Uterus (tissue), 4 donors: ENCODE results near the gene HYI. TPM values are rescaled to one million over a fixed set of nuclear protein-coding genes. Genes with fewer than 3 reads are reported as not detected.
A peak's percentile ranks its signal among the peaks of the same experiment; 100 is the strongest.

Experiments
- DNase-seq, 2 donors: peaks; one replicate each; pipeline ENCODE4 v3.0.0-alpha.2; 2019 to 2020
- H3K27ac ChIP-seq, 2 donors: fragments of 200-600 bp; sonication (generic); 1 replicate in 1 of 2; 2 replicates in 1 of 2; pipeline ENCODE4 v1.5.1; 2016 to 2018
- H3K27me3 ChIP-seq, 2 donors: fragments of 200-600 bp; sonication (generic); one replicate each; pipeline ENCODE4 v1.5.1; 2018 to 2019; ENCODE audit warnings: control low read depth in 1 of 2
- H3K36me3 ChIP-seq, 2 donors: fragments of 200-600 bp; sonication (generic); one replicate each; pipeline ENCODE4 v1.5.1; 2019; ENCODE audit warnings: control low read depth in 1 of 2
- H3K4me1 ChIP-seq, 2 donors: fragments of 200-600 bp; sonication (generic); one replicate each; pipeline ENCODE4 v1.5.1; 2018 to 2019; ENCODE audit warnings: control low read depth in 1 of 2
- H3K4me3 ChIP-seq, 2 donors: fragments of 200-600 bp; sonication (generic); 1 replicate in 1 of 2; 2 replicates in 1 of 2; pipeline ENCODE4 v1.5.1; 2018 to 2019; ENCODE audit warnings: mild to moderate bottlenecking in 1 of 2
- H3K9me3 ChIP-seq, 2 donors: fragments of 200-600 bp; sonication (generic); one replicate each; pipeline ENCODE4 v1.5.1; 2019; ENCODE audit warnings: control low read depth in 1 of 2
- CTCF ChIP-seq, 4 experiments: fragments of 200-600 bp in 2 of 4; fragments of 450-650 bp in 2 of 4; sonication (generic) in 2 of 4; IDR thresholded peaks; one replicate each; pipeline ENCODE4 v1.5.1; 2016 to 2019; ENCODE audit warnings: antibody characterized with exemption in 4 of 4, mild to moderate bottlenecking in 2 of 4, moderate library complexity in 1 of 4
- POLR2A ChIP-seq, 2 donors: fragments of 450-650 bp; IDR thresholded peaks; one replicate each; pipeline ENCODE4 v1.6.1; 2016; ENCODE audit warnings: antibody characterized with exemption in 2 of 2, mild to moderate bottlenecking in 1 of 2, moderate library complexity in 1 of 2
- intact Hi-C: fragments of 100-400 bp; cut with DNase I; formaldehyde crosslinking; loops from one replicate; pipeline ENCODE4 v1.15.1; 2023; ENCODE audit warnings: low total_unique reads
- total RNA-seq, 4 donors: library from RNA; depleted of rRNA in 3 of 4; stranded (reverse); fragments of >200 nt in 3 of 4; gene quantifications; one replicate each; pipeline versions ENCODE4 v1.1.0 to v1.2.4, GENCODE V29; 2014 to 2023
- donor health status: DM: yes; HTN: yes; CAD: no.

HYI gene
- total RNA-seq, 4 donors from 2014 or later = 34.8 to 84.7 (median 70.5) TPM

- intact Hi-C loops = no loop called here
- DNase-seq = peak in 1 of 2 donors; percentile 9
Measured at GRCh38 chr1:43423672-43424550, 29.8 kb downstream of the HYI start.

GRCh38 chr1:43422995-43423671, 30.6 kb downstream of the HYI start:
- no peak for TF ChIP-seq POLR2A (IDR thresholded peaks at IDR 0.05)
- no peak for TF ChIP-seq CTCF (IDR thresholded peaks at IDR 0.05)
- Histone ChIP-seq H3K9me3 (no peaks in the 10 kb centered on the region), H3K27ac (no peak overlapping the region), H3K36me3 (no peaks in the 10 kb centered on the region), H3K4me1 (no peaks in the 10 kb centered on the region), H3K27me3 (no peaks in the 10 kb centered on the region), H3K4me3 (no peak overlapping the region)
- peak in 1 of 2 donors; percentile 13 for DNase-seq
- intact Hi-C loops = no loop called here

More at GRCh38 chr1:43423672-43424550, 29.8 kb downstream of the HYI start:
- Histone ChIP-seq H3K4me1 (no peaks in the 10 kb centered on the region), H3K9me3 (no peaks in the 10 kb centered on the region), H3K27me3 (no peaks in the 10 kb centered on the region), H3K36me3 (no peaks in the 10 kb centered on the region), H3K27ac (no peak overlapping the region), H3K4me3 (no peak overlapping the region)
- no peak for TF ChIP-seq POLR2A (IDR thresholded peaks at IDR 0.05)
- TF ChIP-seq CTCF (IDR thresholded peaks at IDR 0.05) = no peak

- no peak overlapping the region for H3K4me3 ChIP-seq
- no peaks in the 10 kb centered on the region for H3K36me3 ChIP-seq
- DNase-seq = no peak
- intact Hi-C loops = no loop called here
- TF ChIP-seq POLR2A (IDR thresholded peaks at IDR 0.05) = no peak
- H3K27ac ChIP-seq = no peak overlapping the region
- H3K9me3 ChIP-seq = no peaks in the 10 kb centered on the region
- no peaks in the 10 kb centered on the region for H3K27me3 ChIP-seq
- no peaks in the 10 kb centered on the region for H3K4me1 ChIP-seq
Measured at GRCh38 chr1:43421976-43422750, 31.6 kb downstream of the HYI start.

GRCh38 chr1:43421396-43421795, 32.3 kb downstream of the HYI start:
- DNase-seq = no peak
- H3K27ac ChIP-seq = no peak overlapping the region
- H3K9me3 ChIP-seq = no peaks in the 10 kb centered on the region
- H3K27me3 ChIP-seq = no peaks in the 10 kb centered on the region
- no peaks in the 10 kb centered on the region for H3K4me1 ChIP-seq
- H3K36me3 ChIP-seq = no peaks in the 10 kb centered on the region
- no peak overlapping the region for H3K4me3 ChIP-seq
- TF ChIP-seq CTCF (IDR thresholded peaks at IDR 0.05) (no peak), POLR2A (IDR thresholded peaks at IDR 0.05) (no peak)
- intact Hi-C loops = no loop called here

- no peaks in the 10 kb centered on the region for H3K4me1 ChIP-seq
- no peak overlapping the region for H3K27ac ChIP-seq
- intact Hi-C loops = no loop called here
- no peaks in the 10 kb centered on the region for H3K36me3 ChIP-seq
- H3K27me3 ChIP-seq = no peaks in the 10 kb centered on the region
- no peak overlapping the region for H3K4me3 ChIP-seq
- H3K9me3 ChIP-seq = no peaks in the 10 kb centered on the region
- no peak for DNase-seq
- no peak for TF ChIP-seq POLR2A (IDR thresholded peaks at IDR 0.05)
- no peak for TF ChIP-seq CTCF (IDR thresholded peaks at IDR 0.05)
Measured at GRCh38 chr1:43420874-43421273, 32.9 kb downstream of the HYI start.
